KMS-11 (cell line): Measurements from ENCODE around the gene MAP2K1.

Experiments used
- H2AFZ ChIP-seq: fragments of 200-600 bp; sonication (generic); 2 replicates; pipeline ENCODE4 v1.6.1; 2016; ENCODE audit warnings: antibody characterized with exemption, mixed run types, low read depth
- H3K27ac ChIP-seq: fragments of 200-600 bp; sonication (generic); 2 replicates; pipeline ENCODE4 v1.6.1; 2016; ENCODE audit warnings: mild to moderate bottlenecking, mixed run types
- H3K27me3 ChIP-seq: fragments of 200-600 bp; sonication (generic); 2 replicates; pipeline ENCODE4 v1.6.1; 2017; ENCODE audit warnings: mild to moderate bottlenecking, low read depth, mixed run types, moderate library complexity; ENCODE audit not compliant: insufficient read depth
- H3K36me3 ChIP-seq: fragments of 200-600 bp; sonication (generic); 2 replicates; pipeline ENCODE4 v1.6.1; 2017; ENCODE audit warnings: mild to moderate bottlenecking, mixed run types; ENCODE audit not compliant: insufficient read depth
- H3K4me1 ChIP-seq: fragments of 200-600 bp; sonication (generic); 2 replicates; pipeline ENCODE4 v1.6.1; 2016; ENCODE audit warnings: mild to moderate bottlenecking, low read depth, mixed run types; ENCODE audit not compliant: poor library complexity, severe bottlenecking
- H3K4me2 ChIP-seq: fragments of 200-600 bp; sonication (generic); 2 replicates; pipeline ENCODE4 v1.7.0; 2016; ENCODE audit warnings: mild to moderate bottlenecking, mixed run types
- H3K4me3 ChIP-seq: fragments of 200-600 bp; sonication (generic); IDR thresholded peaks from 2 replicates; pipeline ENCODE4 v1.6.1; 2017; ENCODE audit warnings: low read depth, low read length, mixed read lengths; ENCODE audit not compliant: insufficient read depth
- H3K79me2 ChIP-seq: fragments of 200-600 bp; sonication (generic); 2 replicates; pipeline ENCODE4 v1.6.1; 2016; ENCODE audit warnings: low read depth, mixed run types; ENCODE audit not compliant: insufficient read depth
- H3K9ac ChIP-seq: fragments of 200-600 bp; sonication (generic); 2 replicates; pipeline ENCODE4 v1.6.1; 2016; ENCODE audit warnings: mild to moderate bottlenecking, mixed run types
- H4K20me1 ChIP-seq: fragments of 200-600 bp; sonication (generic); 2 replicates; pipeline ENCODE4 v1.6.1; 2016; ENCODE audit warnings: mild to moderate bottlenecking, mixed run types; ENCODE audit not compliant: insufficient read depth
- TF ChIP-seq, protein P1 (sequence below): fragments of 200-600 bp; sonication (generic); conservative IDR thresholded peaks from 2 replicates; pipeline ENCODE4 v1.6.1; 2017; ENCODE audit warnings: low read depth, mild to moderate bottlenecking, antibody characterized with exemption, low read length, moderate library complexity, mixed read lengths

Gene MAP2K1

DNA sequence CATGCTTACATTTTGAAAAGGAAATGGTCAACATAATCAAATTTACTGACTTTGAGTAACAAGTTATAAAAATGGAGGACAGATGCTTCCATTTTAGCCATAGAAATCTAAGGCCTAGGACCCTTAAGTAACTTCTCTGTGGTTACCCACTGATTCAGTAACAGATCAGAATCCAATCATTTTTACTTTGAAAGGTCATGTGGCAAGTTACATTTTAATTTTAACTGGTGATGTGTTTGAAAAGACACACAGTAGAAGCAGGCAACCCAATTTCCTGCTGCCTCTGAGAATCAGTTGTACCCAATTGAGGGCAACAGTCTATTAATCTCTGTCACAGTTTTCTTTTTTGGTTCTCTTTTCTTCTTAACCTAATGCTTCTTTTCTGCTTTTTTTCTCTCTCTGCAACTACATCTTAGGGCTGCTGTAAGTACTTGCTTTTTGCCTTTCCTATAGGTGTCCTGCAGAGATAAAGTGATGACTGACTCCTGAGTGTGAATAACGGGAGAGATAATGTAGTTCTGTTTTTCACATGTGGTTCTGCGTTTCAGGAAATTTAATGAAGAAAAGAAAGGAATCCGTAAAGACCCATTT, 121.7 kb downstream of the MAP2K1 start:
- Histone ChIP-seq H3K4me2 (no peak overlapping the region), H3K9ac (no peak overlapping the region), H3K79me2 (peaks cover 44% of the 10 kb centered on the region), H3K36me3 (no peaks in the 10 kb centered on the region), H4K20me1 (no peaks in the 10 kb centered on the region), H3K27ac (no peak overlapping the region), H3K27me3 (no peaks in the 10 kb centered on the region), H2AFZ (no peak overlapping the region), H3K4me3 (no peak overlapping the region), H3K4me1 (peaks cover 9% of the 10 kb centered on the region)
- TF ChIP-seq, protein P1, sequence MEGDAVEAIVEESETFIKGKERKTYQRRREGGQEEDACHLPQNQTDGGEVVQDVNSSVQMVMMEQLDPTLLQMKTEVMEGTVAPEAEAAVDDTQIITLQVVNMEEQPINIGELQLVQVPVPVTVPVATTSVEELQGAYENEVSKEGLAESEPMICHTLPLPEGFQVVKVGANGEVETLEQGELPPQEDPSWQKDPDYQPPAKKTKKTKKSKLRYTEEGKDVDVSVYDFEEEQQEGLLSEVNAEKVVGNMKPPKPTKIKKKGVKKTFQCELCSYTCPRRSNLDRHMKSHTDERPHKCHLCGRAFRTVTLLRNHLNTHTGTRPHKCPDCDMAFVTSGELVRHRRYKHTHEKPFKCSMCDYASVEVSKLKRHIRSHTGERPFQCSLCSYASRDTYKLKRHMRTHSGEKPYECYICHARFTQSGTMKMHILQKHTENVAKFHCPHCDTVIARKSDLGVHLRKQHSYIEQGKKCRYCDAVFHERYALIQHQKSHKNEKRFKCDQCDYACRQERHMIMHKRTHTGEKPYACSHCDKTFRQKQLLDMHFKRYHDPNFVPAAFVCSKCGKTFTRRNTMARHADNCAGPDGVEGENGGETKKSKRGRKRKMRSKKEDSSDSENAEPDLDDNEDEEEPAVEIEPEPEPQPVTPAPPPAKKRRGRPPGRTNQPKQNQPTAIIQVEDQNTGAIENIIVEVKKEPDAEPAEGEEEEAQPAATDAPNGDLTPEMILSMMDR, result no peak

DNA sequence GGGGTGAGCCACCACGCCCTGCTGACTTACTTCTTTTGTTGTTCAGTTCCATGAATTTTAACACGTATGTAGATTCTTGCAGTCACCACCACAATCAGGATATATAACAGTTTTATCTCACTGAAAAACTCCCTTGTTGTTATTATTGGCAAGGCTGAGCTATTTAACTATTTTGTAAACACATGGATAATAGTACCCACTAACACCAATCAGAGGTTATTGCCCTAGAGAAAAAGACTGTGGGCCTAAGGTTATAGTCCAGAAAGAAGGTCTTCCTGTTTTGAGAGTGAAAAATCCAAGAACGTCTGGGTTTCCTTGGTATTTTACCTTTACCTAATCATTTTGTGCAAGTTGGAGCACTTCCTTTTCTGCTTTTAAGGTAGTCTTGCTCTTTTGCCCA, 127.9 kb downstream of the MAP2K1 start:
- TF ChIP-seq, protein P1, result no peak
- H3K4me1 ChIP-seq, result peaks cover 7% of the 10 kb centered on the region
- no peaks in the 10 kb centered on the region for H3K79me2 ChIP-seq
- H3K27ac ChIP-seq, result no peak overlapping the region
- H3K9ac ChIP-seq, result no peak overlapping the region
- H4K20me1 ChIP-seq, result no peaks in the 10 kb centered on the region
- H3K4me2 ChIP-seq, result no peak overlapping the region
- H3K4me3 ChIP-seq, result no peak overlapping the region
- no peaks in the 10 kb centered on the region for H3K36me3 ChIP-seq
- no peak overlapping the region for H2AFZ ChIP-seq
- no peaks in the 10 kb centered on the region for H3K27me3 ChIP-seq

DNA sequence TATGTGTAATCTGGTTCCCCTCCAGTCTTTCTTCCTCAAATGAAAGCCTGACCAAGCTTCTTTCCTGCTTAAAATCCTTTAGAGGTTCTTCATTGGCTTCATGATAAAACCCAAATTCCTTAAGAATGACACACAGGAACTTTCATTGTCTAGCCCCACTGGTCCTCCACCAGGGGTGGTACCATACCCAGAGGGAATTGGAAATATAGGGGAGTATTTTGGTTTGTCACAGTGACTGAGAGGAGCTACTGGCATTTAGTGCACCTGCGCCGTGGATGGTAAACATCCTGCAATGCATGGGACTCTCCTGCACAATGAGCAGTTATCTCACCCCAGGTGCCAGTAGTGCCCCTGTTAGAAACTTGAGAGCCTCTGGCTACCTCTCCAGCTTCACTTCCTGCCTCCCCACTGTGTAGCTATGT, 129.2 kb downstream of the MAP2K1 start:
- H3K79me2 ChIP-seq, result no peaks in the 10 kb centered on the region
- no peak overlapping the region for H3K9ac ChIP-seq
- no peaks in the 10 kb centered on the region for H3K36me3 ChIP-seq
- no peak overlapping the region for H3K27ac ChIP-seq
- no peak overlapping the region for H2AFZ ChIP-seq
- no peaks in the 10 kb centered on the region for H3K27me3 ChIP-seq
- peaks cover 7% of the 10 kb centered on the region for H3K4me1 ChIP-seq
- no peak overlapping the region for H3K4me2 ChIP-seq
- H3K4me3 ChIP-seq, result no peak overlapping the region
- TF ChIP-seq, protein P1, result no peak
- no peaks in the 10 kb centered on the region for H4K20me1 ChIP-seq

DNA sequence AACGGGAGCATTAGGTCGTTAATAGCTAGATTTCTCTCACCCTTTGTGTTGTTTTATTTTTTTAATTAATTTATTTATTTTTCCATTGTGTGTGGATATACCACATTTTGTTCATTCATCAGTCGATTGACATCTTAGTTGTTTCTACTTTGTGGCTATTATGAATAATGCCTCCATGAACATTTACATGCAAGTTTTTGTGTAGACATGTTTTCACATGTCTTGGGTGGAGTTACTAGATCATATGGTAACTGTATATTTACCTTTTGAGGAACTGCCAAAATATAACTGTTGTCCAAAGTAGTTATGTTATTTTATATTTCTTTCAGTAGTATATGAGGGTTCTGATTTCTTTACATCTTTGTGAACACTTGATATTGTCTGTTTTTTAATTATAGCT, 137.2 kb downstream of the MAP2K1 start:
- Histone ChIP-seq H3K27me3 (no peaks in the 10 kb centered on the region), H3K79me2 (no peaks in the 10 kb centered on the region), H3K4me2 (no peak overlapping the region), H3K9ac (no peak overlapping the region), H3K36me3 (no peaks in the 10 kb centered on the region), H3K4me3 (no peak overlapping the region), H3K4me1 (no peaks in the 10 kb centered on the region), H2AFZ (no peak overlapping the region), H3K27ac (no peak overlapping the region), H4K20me1 (no peaks in the 10 kb centered on the region)
- TF ChIP-seq, protein P1, result no peak
